ENCODE data around the gene TMEM150C. TPM values are rescaled to one million over a fixed set of nuclear protein-coding genes. Genes with fewer than 3 reads are reported as not detected.
A peak's percentile ranks its signal among the peaks of the same experiment; 100 is the strongest.

TMEM150C gene
- total RNA-seq, 6 experiments from 2014 or later: 3.5 to 11.8 (median 6.8) TPM

DNA sequence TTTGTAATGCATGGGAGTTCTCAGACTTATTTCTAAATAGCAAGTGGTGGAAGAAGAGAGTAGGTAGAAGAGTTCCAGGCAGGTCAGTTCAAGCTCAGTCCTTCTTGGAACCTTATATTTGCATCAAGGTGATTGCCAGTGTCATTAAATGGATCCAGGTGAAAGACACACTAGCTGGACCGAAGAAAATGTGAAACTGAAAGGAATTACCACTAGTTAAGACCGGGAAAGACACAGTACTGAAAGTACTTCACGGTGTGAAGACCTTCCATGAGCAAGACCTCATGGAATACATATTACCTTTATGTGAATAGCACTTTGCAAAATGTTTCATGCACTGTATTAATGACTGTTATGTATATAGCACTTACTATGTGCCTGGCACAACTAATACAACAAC, 19.1 kb downstream of the TMEM150C start:
- ATAC-seq (peak; percentile 59 to 90 (median 70)), DNase-seq (no peak)
- intact Hi-C loops (cut with DNase I): no loop called here
- Histone ChIP-seq H3K4me3 (no peak overlapping the region), H3K4me1 (peaks cover 0 to 13% (median 6%) of the 10 kb centered on the region in 4 donors), H3K36me3 (no peaks in the 10 kb centered on the region), H3K27me3 (no peaks in the 10 kb centered on the region), H3K27ac (peak overlapping the region in 2 of 3 donors; percentile 13 to 24), H3K9me3 (no peaks in the 10 kb centered on the region)
- no peak for TF ChIP-seq POLR2A (IDR thresholded peaks at IDR 0.05)
- TF ChIP-seq, protein P1, sequence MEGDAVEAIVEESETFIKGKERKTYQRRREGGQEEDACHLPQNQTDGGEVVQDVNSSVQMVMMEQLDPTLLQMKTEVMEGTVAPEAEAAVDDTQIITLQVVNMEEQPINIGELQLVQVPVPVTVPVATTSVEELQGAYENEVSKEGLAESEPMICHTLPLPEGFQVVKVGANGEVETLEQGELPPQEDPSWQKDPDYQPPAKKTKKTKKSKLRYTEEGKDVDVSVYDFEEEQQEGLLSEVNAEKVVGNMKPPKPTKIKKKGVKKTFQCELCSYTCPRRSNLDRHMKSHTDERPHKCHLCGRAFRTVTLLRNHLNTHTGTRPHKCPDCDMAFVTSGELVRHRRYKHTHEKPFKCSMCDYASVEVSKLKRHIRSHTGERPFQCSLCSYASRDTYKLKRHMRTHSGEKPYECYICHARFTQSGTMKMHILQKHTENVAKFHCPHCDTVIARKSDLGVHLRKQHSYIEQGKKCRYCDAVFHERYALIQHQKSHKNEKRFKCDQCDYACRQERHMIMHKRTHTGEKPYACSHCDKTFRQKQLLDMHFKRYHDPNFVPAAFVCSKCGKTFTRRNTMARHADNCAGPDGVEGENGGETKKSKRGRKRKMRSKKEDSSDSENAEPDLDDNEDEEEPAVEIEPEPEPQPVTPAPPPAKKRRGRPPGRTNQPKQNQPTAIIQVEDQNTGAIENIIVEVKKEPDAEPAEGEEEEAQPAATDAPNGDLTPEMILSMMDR (IDR thresholded peaks at IDR 0.05): no peak
- WGBS (ENCODE audit: insufficient coverage, low coverage, low lambda C conversion rate, missing lambda C conversion rate): 30% methylated on average over 3 of the region's 3 CpGs

DNA sequence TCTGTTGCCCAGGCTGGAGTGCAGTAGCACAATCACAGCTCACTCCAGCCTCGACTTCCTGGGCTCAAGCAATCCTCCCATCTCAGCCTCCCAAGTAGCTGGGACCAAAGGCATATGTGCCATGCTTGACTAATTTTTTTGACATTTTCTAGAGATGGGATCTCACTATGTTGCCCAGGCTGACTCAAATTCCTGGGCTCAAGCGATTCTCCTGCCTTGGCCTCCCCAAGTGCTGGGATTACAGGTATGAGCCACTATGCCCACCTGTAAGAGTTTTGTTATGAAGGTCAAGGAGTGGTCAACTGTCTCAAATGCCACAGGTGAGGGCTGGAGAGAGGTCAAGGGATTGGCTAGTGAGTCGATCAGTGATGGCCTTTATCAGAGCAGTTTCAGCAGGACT, 32.5 kb downstream of the TMEM150C start:
- no peak for ATAC-seq
- Histone ChIP-seq H3K4me3 (no peak overlapping the region), H3K36me3 (no peaks in the 10 kb centered on the region), H3K9me3 (no peaks in the 10 kb centered on the region), H3K4me1 (peaks cover 0 to 27% (median 7%) of the 10 kb centered on the region in 4 donors), H3K27ac (no peak overlapping the region), H3K27me3 (no peaks in the 10 kb centered on the region)
- DNase-seq: no peak
- TF ChIP-seq, protein P1 (IDR thresholded peaks at IDR 0.05): no peak
- no peak for TF ChIP-seq POLR2A (IDR thresholded peaks at IDR 0.05)
- intact Hi-C loops (cut with DNase I): no loop called here
- WGBS (ENCODE audit: insufficient coverage, low coverage, low lambda C conversion rate, missing lambda C conversion rate): 86% methylated on average over 2 of the region's 3 CpGs

DNA sequence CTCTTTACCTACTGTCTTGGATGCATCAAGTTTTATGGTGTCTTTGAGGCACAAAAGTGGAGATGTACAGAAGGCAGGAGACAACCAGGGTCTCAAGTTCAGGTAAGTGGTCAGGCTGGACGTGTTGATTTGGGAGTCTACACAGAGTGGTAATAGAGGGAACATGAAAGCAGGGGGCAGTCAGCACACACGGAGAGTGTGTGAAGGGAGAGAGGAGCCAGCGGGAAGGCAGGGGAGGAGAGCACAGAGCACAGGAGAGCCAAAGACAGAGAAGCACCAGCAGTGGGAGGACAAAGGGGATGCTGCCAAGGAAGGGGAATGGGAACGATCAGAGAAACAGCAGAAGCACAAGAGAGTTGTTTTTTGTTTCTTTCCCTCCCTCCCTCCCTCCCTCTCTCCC, 32.9 kb downstream of the TMEM150C start:
- Histone ChIP-seq H3K4me1 (peaks cover 0 to 24% (median 9%) of the 10 kb centered on the region in 4 donors), H3K4me3 (no peak overlapping the region), H3K9me3 (no peaks in the 10 kb centered on the region), H3K27me3 (no peaks in the 10 kb centered on the region), H3K27ac (no peak overlapping the region), H3K36me3 (no peaks in the 10 kb centered on the region)
- ATAC-seq (peak in 1 of 4 donors; percentile 18), DNase-seq (no peak)
- WGBS (ENCODE audit: insufficient coverage, low coverage, low lambda C conversion rate, missing lambda C conversion rate): 83% methylated on average over 4 of the region's 4 CpGs
- TF ChIP-seq POLR2A (IDR thresholded peaks at IDR 0.05): no peak
- TF ChIP-seq, protein P1 (IDR thresholded peaks at IDR 0.05): no peak
- intact Hi-C loops (cut with DNase I): no loop called here

DNA sequence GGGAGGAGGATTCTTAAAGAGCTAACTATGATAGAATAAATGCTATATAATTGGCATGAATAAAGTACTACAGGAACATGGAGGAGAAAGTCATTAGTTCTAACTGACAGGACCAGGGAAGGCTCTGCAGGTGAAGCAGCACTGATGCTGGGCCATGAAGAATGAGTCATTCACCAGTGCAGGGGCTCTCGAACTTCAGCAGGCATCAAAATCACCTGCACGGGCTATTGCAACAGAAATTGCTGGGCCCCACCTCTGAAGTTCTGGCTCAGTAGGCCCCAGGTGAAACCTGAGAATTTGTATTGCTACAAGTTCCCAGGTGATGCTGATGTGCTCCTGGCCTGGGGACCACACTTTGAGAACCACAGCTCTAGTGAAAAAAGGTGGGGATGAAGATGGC, 33.7 kb downstream of the TMEM150C start:
- H3K9me3 ChIP-seq: no peaks in the 10 kb centered on the region
- H3K4me1 ChIP-seq: peaks cover 0 to 18% (median 6%) of the 10 kb centered on the region in 4 donors
- TF ChIP-seq, protein P1 (IDR thresholded peaks at IDR 0.05): no peak
- TF ChIP-seq POLR2A (IDR thresholded peaks at IDR 0.05): no peak
- peak in 1 of 4 donors; percentile 8 for ATAC-seq
- no peak overlapping the region for H3K27ac ChIP-seq
- DNase-seq: no peak
- H3K36me3 ChIP-seq: no peaks in the 10 kb centered on the region
- intact Hi-C loops (cut with DNase I): no loop called here
- H3K27me3 ChIP-seq: no peaks in the 10 kb centered on the region
- no peak overlapping the region for H3K4me3 ChIP-seq
- WGBS (ENCODE audit: insufficient coverage, low coverage, low lambda C conversion rate, missing lambda C conversion rate): 20% methylated on average over 2 of the region's 2 CpGs

All from right lobe of liver (tissue), 6 donors.